ENCODE results near the gene TSKS. TPM values are rescaled to one million over a fixed set of nuclear protein-coding genes. Genes with fewer than 3 reads are reported as not detected.

The TSKS gene
- total RNA-seq, 4 donors from 2014 or later = 0.36 to 14.2 (median 0.44) TPM

DNA sequence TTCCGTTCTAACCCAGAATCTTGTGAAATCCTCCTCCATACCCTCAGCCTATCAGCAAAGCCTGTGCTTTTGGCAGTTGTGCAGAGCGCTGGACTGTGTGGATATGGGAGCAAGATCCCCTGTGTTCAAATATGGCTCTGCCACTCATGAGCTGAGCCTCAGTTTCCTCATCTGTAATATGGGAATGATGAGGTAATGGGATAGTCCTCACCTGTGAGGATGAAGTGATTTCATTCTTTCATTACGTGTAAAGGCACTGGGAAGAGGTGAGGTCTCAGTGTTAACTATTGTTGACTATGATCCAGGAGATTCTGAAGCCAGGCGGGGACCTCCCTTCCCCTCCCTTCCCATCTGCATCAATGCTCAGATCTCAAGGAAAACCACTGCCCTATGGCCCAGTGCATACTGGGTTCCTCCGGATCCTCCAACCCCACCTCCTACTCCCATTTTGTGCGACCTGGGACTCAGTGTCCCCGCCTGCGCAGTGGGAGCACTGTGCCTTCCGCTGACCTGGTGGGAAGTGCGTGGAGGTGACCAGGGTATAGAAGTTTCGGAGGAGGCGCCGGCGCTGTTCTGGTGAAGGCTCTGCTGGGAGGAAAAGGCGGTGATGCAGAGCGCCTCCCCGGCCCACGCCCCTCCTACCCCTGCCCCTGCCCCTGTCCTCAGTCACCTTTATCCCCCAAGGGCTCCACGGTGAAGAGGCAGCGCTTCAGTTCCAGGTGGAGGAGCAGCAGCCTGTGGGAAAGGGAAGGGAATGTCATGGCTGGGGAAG, 45.0 kb upstream of the TSKS start:
- DNase-seq (ENCODE audit: low spot score) (no peak), ATAC-seq (ENCODE audit: low FRiP score) (no peak)
- TF ChIP-seq, protein P1, sequence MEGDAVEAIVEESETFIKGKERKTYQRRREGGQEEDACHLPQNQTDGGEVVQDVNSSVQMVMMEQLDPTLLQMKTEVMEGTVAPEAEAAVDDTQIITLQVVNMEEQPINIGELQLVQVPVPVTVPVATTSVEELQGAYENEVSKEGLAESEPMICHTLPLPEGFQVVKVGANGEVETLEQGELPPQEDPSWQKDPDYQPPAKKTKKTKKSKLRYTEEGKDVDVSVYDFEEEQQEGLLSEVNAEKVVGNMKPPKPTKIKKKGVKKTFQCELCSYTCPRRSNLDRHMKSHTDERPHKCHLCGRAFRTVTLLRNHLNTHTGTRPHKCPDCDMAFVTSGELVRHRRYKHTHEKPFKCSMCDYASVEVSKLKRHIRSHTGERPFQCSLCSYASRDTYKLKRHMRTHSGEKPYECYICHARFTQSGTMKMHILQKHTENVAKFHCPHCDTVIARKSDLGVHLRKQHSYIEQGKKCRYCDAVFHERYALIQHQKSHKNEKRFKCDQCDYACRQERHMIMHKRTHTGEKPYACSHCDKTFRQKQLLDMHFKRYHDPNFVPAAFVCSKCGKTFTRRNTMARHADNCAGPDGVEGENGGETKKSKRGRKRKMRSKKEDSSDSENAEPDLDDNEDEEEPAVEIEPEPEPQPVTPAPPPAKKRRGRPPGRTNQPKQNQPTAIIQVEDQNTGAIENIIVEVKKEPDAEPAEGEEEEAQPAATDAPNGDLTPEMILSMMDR (IDR thresholded peaks at IDR 0.05) = no peak

DNA sequence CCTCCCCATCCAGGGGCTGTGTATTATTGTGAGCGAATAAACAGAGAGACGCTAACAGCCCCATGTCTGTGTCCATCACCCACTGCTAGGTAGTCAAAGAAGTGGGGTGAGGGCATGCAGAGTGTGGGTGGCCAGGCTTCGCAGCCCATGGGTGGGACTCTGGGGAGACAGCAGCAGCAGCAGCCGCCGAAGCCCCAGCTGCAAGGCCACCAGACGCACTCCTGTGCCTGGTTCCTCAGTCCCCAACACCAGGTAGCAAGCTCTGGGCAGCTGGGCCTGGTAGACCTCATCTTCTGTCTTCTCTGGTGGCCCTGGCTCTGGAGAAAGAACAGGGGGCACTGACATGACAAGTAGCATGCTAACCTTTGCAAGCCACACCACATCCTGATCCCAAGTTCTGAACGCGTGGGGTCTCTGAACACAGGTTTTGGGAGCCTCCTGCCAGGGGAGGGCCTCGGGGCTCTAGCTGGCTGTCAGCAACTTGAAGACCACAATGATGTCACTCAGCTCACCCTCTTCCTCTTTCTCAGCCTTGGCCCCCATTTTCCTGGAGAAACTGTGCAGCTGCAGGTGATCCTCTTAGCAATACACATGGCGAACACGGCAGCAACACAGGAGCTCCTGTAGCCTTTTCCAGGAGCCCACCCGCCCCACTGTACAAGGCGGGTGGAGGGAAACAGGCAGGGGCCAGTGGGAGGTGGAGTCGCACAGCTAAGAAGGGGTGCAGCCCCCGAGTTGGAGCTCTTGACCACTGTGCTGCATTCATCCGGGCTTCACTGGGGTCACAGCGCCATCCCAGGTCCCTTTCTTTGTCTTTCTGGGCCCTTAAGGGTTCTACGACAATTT, 44.2 kb upstream of the TSKS start:
- ATAC-seq (ENCODE audit: low FRiP score) (no peak), DNase-seq (ENCODE audit: low spot score) (no peak)
- TF ChIP-seq, protein P1 (IDR thresholded peaks at IDR 0.05) = no peak

DNA sequence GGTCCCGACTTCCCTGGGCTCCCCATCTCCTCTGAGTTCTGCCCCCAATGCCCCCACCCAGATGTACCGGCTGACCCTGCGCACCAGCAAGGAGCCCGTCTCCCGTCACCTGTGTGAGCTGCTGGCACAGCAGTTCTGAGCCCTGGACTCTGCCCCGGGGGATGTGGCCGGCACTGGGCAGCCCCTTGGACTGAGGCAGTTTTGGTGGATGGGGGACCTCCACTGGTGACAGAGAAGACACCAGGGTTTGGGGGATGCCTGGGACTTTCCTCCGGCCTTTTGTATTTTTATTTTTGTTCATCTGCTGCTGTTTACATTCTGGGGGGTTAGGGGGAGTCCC, 43.5 kb upstream of the TSKS start:
- no peak for ATAC-seq (ENCODE audit: low FRiP score)
- DNase-seq (ENCODE audit: low spot score) = no peak
- TF ChIP-seq, protein P1 (IDR thresholded peaks at IDR 0.05) = no peak

DNA sequence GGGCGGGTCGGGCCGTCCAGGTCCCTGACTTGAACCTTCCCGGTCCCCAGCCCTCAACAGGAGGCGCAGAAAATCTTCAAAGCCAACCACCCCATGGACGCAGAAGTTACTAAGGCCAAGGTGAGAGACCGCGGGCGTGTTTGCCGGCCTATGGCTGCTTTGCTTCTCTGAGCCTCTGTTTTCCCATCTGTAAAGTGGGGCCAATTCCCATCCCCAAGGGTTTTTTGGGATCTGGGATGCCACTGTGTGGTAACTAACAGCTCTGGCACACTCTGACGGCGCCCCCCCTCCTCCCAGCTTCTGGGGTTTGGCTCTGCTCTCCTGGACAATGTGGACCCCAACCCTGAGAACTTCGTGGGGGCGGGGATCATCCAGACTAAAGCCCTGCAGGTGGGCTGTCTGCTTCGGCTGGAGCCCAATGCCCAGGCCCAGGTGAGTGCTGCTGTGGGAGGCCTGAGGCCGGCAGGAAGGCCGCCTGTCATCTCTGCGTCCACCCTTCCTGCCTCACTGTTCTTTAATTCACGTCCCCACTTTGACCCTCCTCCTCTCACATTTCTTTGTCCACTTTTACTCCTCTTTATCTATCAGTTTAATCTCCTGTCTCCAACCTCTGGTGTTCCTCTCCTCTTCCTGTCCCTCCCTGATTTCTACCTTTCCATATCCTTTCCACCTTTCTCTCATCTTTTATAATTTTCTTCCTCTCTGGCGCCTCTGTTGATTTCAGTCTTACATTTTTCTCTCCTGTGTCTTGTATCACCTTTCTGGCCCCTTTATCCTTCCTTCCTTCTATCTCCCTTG, 42.9 kb upstream of the TSKS start:
- ATAC-seq (ENCODE audit: low FRiP score) (no peak), DNase-seq (ENCODE audit: low spot score) (no peak)
- TF ChIP-seq, protein P1 (IDR thresholded peaks at IDR 0.05) = no peak

DNA sequence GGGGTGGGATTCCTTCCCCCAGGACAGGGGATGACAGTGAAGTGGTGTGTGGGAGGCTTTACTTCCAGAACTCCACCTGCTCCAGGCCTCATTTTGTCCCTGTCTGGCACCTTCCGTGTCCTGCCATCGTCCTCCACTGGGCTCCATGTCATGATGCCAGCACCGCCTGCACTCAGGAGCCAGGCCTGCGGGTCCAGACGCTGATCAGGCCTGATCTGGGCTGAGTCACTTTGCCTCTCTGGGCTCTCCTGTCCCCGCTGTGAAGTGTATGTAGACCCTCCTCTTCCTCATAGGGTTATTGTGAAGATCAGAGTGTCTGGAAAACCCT, 40.4 kb upstream of the TSKS start:
- no peak for ATAC-seq (ENCODE audit: low FRiP score)
- TF ChIP-seq, protein P1 (IDR thresholded peaks at IDR 0.05) = no peak

DNA sequence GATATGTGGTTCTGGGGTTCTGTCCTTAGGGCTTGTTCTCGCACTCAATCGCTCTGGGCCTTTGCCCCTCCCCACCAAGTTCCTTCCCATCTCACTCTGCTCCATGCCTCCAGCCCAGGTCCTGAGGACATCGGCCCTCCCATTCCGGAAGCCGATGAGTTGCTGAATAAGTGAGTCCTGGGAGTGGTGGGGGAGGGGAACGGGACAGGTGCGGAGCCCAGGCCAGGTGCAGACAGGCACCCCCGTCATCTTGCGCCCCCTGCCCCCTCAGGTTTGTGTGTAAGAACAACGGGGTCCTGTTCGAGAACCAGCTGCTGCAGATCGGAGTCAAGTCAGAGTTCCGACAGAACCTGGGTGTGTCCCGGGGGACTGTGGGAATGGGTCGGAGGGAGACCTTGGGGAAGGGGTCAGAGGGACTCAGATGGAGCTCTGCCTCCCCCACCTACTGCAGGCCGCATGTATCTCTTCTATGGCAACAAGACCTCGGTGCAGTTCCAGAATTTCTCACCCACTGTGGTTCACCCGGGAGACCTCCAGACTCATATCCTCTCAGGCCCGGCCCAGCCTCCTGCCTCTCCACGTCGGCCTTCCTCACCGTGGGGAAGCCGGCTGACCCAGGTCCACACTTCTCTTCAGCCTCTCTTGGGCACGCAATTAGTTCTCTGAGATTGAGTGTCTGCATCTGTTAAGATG, 39.9 kb upstream of the TSKS start:
- TF ChIP-seq, protein P1 (IDR thresholded peaks at IDR 0.05) = no peak
- no peak for ATAC-seq (ENCODE audit: low FRiP score)
- DNase-seq (ENCODE audit: low spot score) = no peak

More for the DNA sequence above, 40.4 kb upstream of the TSKS start:
- DNase-seq (ENCODE audit: low spot score) = no peak

Data from omental fat pad (tissue), 4 donors.